WTC11 (cell line): ENCODE measurements around the gene EMX1. TPM values are rescaled to one million over a fixed set of nuclear protein-coding genes. Genes with fewer than 3 reads are reported as not detected.

Experiments
- ATAC-seq: fragments of 200-7000 bp; cut with Tn5 transposase; 2 replicates; pipeline ENCODE4 v1.10.0; 2021; ENCODE audit warnings: mild to moderate bottlenecking, moderate library complexity
- CTCF ChIA-PET: fragments of 300-600 bp; sonication (Branson Sonifier 250); formaldehyde crosslinking; loops from one replicate; lab custom pipeline; 2021; ENCODE audit warnings: antibody characterized with exemption; lab: Charles Lee
- POLR2A ChIA-PET: fragments of 350-600 bp; sonication (Branson Sonifier 250); formaldehyde crosslinking; loops from one replicate; lab custom pipeline; 2021; ENCODE audit warnings: antibody characterized with exemption; lab: Charles Lee
- DNase-seq: peaks from one replicate; pipeline ENCODE4 v3.0.0; 2021; ENCODE audit warnings: low spot score
- H3K27ac Mint-ChIP-seq: 2 replicates; pipeline ENCODE4 v1.8.0; 2021; ENCODE audit warnings: mixed read lengths
- H3K27me3 Mint-ChIP-seq: 2 replicates; pipeline ENCODE4 v1.8.0; 2021; ENCODE audit warnings: low read depth, mild to moderate bottlenecking, moderate library complexity, mixed read lengths
- H3K36me3 Mint-ChIP-seq: 2 replicates; pipeline ENCODE4 v1.8.0; 2021; ENCODE audit warnings: mixed read lengths
- H3K4me1 Mint-ChIP-seq: 2 replicates; pipeline ENCODE4 v1.8.0; 2022; ENCODE audit warnings: mixed read lengths
- H3K4me3 Mint-ChIP-seq: 2 replicates; pipeline ENCODE4 v1.8.0; 2021; ENCODE audit warnings: mild to moderate bottlenecking, moderate library complexity, mixed read lengths
- H3K9me3 Mint-ChIP-seq: 2 replicates; pipeline ENCODE4 v1.8.0; 2021; ENCODE audit warnings: mixed read lengths
- ATF1 ChIP-seq: sonication (generic); formaldehyde crosslinking; IDR thresholded peaks from 2 replicates; pipeline ENCODE4 v1.8.1; 2023; ENCODE audit warnings: mild to moderate bottlenecking, moderate library complexity, missing genetic modification reagents
- ATF3 ChIP-seq: sonication (generic); formaldehyde crosslinking; conservative IDR thresholded peaks from 2 replicates; pipeline ENCODE4 v1.8.1; 2022; ENCODE audit warnings: mild to moderate bottlenecking, missing genetic modification reagents
- ETV6 ChIP-seq: sonication (generic); formaldehyde crosslinking; IDR thresholded peaks from 2 replicates; pipeline ENCODE4 v1.8.1; 2022; ENCODE audit warnings: mild to moderate bottlenecking, missing genetic modification reagents
- FOXK1 ChIP-seq: sonication (generic); formaldehyde crosslinking; IDR thresholded peaks from 2 replicates; pipeline ENCODE4 v1.8.0; 2022; ENCODE audit warnings: mild to moderate bottlenecking, moderate library complexity, missing genetic modification reagents
- GABPB1 ChIP-seq: sonication (generic); formaldehyde crosslinking; IDR thresholded peaks from 2 replicates; pipeline ENCODE4 v1.8.1; 2023; ENCODE audit warnings: mild to moderate bottlenecking, missing genetic modification reagents
- GTF2I ChIP-seq: fragments of 250-450 bp; sonication (Bioruptor Pico); conservative IDR thresholded peaks from 2 replicates; pipeline ENCODE4 v1.4.0; 2021; ENCODE audit warnings: mild to moderate bottlenecking
- IRF2 ChIP-seq: sonication (generic); formaldehyde crosslinking; IDR thresholded peaks from 2 replicates; pipeline ENCODE4 v1.8.0; 2022; ENCODE audit warnings: low read depth, missing genetic modification reagents, borderline replicate concordance
- JAZF1 ChIP-seq: fragments of 250-450 bp; sonication (Bioruptor Pico); IDR thresholded peaks from 2 replicates; pipeline ENCODE4 v1.9.0; 2021; ENCODE audit warnings: moderate library complexity, mild to moderate bottlenecking, inconsistent platforms
- KAT7 ChIP-seq: sonication (generic); formaldehyde crosslinking; IDR thresholded peaks from 2 replicates; pipeline ENCODE4 v1.8.1; 2023; ENCODE audit warnings: missing genetic modification reagents, mild to moderate bottlenecking, borderline replicate concordance
- MAX ChIP-seq: sonication (generic); formaldehyde crosslinking; IDR thresholded peaks from 2 replicates; pipeline ENCODE4 v1.8.0; 2022; ENCODE audit warnings: mild to moderate bottlenecking, missing genetic modification reagents
- MYBL2 ChIP-seq: sonication (generic); formaldehyde crosslinking; IDR thresholded peaks from 2 replicates; pipeline ENCODE4 v1.8.1; 2023; ENCODE audit warnings: mild to moderate bottlenecking, moderate library complexity, missing genetic modification reagents
- NR2C2 ChIP-seq: sonication (generic); formaldehyde crosslinking; IDR thresholded peaks from 2 replicates; pipeline ENCODE4 v1.8.0; 2022; ENCODE audit warnings: mild to moderate bottlenecking, missing genetic modification reagents
- ZNF232 ChIP-seq: sonication (generic); formaldehyde crosslinking; IDR thresholded peaks from 2 replicates; pipeline ENCODE4 v1.8.0; 2022; ENCODE audit warnings: mild to moderate bottlenecking, missing genetic modification reagents
- ZNF263 ChIP-seq: sonication (generic); formaldehyde crosslinking; IDR thresholded peaks from 2 replicates; pipeline ENCODE4 v1.8.1; 2022; ENCODE audit warnings: low read depth, mild to moderate bottlenecking, moderate library complexity, missing genetic modification reagents
- ZNF423 ChIP-seq: fragments of 250-450 bp; sonication (Bioruptor Pico); IDR thresholded peaks from 2 replicates; pipeline ENCODE4 v2.1.2; 2022; ENCODE audit warnings: mild to moderate bottlenecking, moderate library complexity
- ZNF512 ChIP-seq: sonication (generic); formaldehyde crosslinking; IDR thresholded peaks from 2 replicates; pipeline ENCODE4 v1.8.1; 2022; ENCODE audit warnings: missing genetic modification reagents, borderline replicate concordance
- ZNF532 ChIP-seq: fragments of 250-450 bp; sonication (Bioruptor Pico); IDR thresholded peaks from 2 replicates; pipeline ENCODE4 v1.9.0; 2021; ENCODE audit warnings: mild to moderate bottlenecking, borderline replicate concordance
- total RNA-seq: library from RNA; stranded (reverse); gene quantifications from 3 replicates; pipeline ENCODE4 v1.2.3, GENCODE V29; 2021

EMX1 gene
- total RNA-seq, 1 experiment from 2014 or later, result 3.8 TPM

GRCh38 chr2:72913486-72914205 is 3.7 kb upstream of the EMX1 start:
- H3K27ac Mint-ChIP-seq, result no peak overlapping the region
- ChIA-PET CTCF (interaction anchor here (1.0 to 7.4 kb wide), 8 partner anchors 11 to 299 kb away, joined by 3 to 165 read pairs (median 8); no protein-coding TSS in a partner anchor), POLR2A (no interaction called here)
- peaks cover 28% of the 10 kb centered on the region for H3K4me1 Mint-ChIP-seq
- H3K4me3 Mint-ChIP-seq, result peak overlapping the region; percentile 41
- no peaks in the 10 kb centered on the region for H3K36me3 Mint-ChIP-seq
- DNase-seq (no peak), ATAC-seq (no peak)
- H3K9me3 Mint-ChIP-seq, result no peaks in the 10 kb centered on the region
- H3K27me3 Mint-ChIP-seq, result peaks cover 84% of the 10 kb centered on the region
- no peak for TF ChIP-seq ZNF512
- no peak for TF ChIP-seq ZNF232 (CRISPR knock-in tag)
- TF ChIP-seq GTF2I (CRISPR knock-in tag), result no peak
- TF ChIP-seq ZNF423, result no peak
- no peak for TF ChIP-seq NR2C2 (CRISPR knock-in tag)
- no peak for TF ChIP-seq ATF3 (CRISPR knock-in tag)
- TF ChIP-seq ATF1, result no peak
- TF ChIP-seq KAT7, result no peak
- TF ChIP-seq MYBL2 (CRISPR knock-in tag), result no peak
- no peak for TF ChIP-seq GABPB1 (CRISPR knock-in tag)
- no peak for TF ChIP-seq ZNF532
- no peak for TF ChIP-seq JAZF1 (CRISPR knock-in tag)
- TF ChIP-seq ETV6, result no peak
- TF ChIP-seq ZNF263 (CRISPR knock-in tag), result no peak
- no peak for TF ChIP-seq MAX (CRISPR knock-in tag)

- Mint-ChIP-seq H3K36me3 (no peaks in the 10 kb centered on the region), H3K9me3 (no peaks in the 10 kb centered on the region), H3K27me3 (peaks cover 80% of the 10 kb centered on the region), H3K4me1 (peaks cover 32% of the 10 kb centered on the region), H3K4me3 (peak overlapping the region; percentile 41), H3K27ac (no peak overlapping the region)
- ChIA-PET CTCF (interaction anchor here (0.9 to 7.4 kb wide), 9 partner anchors 11 to 298 kb away, joined by 3 to 165 read pairs (median 11); partner anchors contain the start of gene SPR), POLR2A (no interaction called here)
- ATAC-seq, result no peak
- TF ChIP-seq FOXK1 (CRISPR knock-in tag) (no peak), ZNF512 (no peak), GABPB1 (CRISPR knock-in tag) (no peak), IRF2 (CRISPR knock-in tag) (no peak)
- DNase-seq, result no peak
Measured at GRCh38 chr2:72914206-72914559, 3.1 kb upstream of the EMX1 start.
